PC-9 (cell line): ENCODE data around the gene UMAD1. TPM values are rescaled to one million over a fixed set of nuclear protein-coding genes. Genes with fewer than 3 reads are reported as not detected.

Source experiments
- BruUV-seq: library from RNA; stranded (reverse); fragments of 400-500 nt; replicated peaks from 2 replicates; lab custom pipeline; 2021; lab: Mats Ljungman, UMichigan
- CTCF ChIA-PET: fragments of 300-600 bp; sonication (Branson Sonifier 250); formaldehyde crosslinking; loops from one replicate; lab custom pipeline; 2022; ENCODE audit warnings: antibody characterized with exemption; lab: Charles Lee
- POLR2A ChIA-PET: fragments of 300-600 bp; sonication (Branson Sonifier 250); formaldehyde crosslinking; loops from one replicate; lab custom pipeline; 2022; ENCODE audit warnings: antibody characterized with exemption; ENCODE audit not compliant: unreplicated experiment; lab: Charles Lee
- DNase-seq, 2 experiments: peaks; one replicate each; pipeline versions ENCODE4 v3.0.0 to v3.0.0-alpha.2; 2015 to 2022; ENCODE audit warnings: mixed read lengths in 1 of 2
- H2AFZ ChIP-seq: fragments of 200-600 bp; sonication (generic); 2 replicates; pipeline ENCODE4 v1.8.1; 2017; ENCODE audit warnings: antibody characterized with exemption
- H3F3A ChIP-seq: fragments of 200-600 bp; sonication (generic); 2 replicates; pipeline ENCODE4 v1.8.1; 2017; ENCODE audit warnings: antibody characterized with exemption, mild to moderate bottlenecking, low read depth; ENCODE audit not compliant: insufficient read depth
- H3K27ac ChIP-seq: fragments of 200-600 bp; sonication (generic); 2 replicates; pipeline ENCODE4 v1.6.1; 2016; ENCODE audit warnings: mixed run types
- H3K27me3 ChIP-seq: fragments of 200-600 bp; sonication (generic); 2 replicates; pipeline ENCODE4 v1.6.1; 2016; ENCODE audit warnings: low read depth, mixed run types; ENCODE audit not compliant: insufficient read depth
- H3K36me3 ChIP-seq: fragments of 200-600 bp; sonication (generic); 2 replicates; pipeline ENCODE4 v1.6.1; 2016; ENCODE audit warnings: low read depth, mixed run types
- H3K4me1 ChIP-seq: fragments of 200-600 bp; sonication (generic); replicated peaks from 2 replicates; pipeline ENCODE4 v1.6.1; 2016; ENCODE audit warnings: mixed run types; ENCODE audit not compliant: insufficient read depth
- H3K4me2 ChIP-seq: fragments of 200-600 bp; sonication (generic); 2 replicates; pipeline ENCODE4 v1.6.1; 2017; ENCODE audit warnings: mixed run types
- H3K4me3 ChIP-seq: fragments of 200-600 bp; sonication (generic); 2 replicates; pipeline ENCODE4 v1.6.1; 2016; ENCODE audit warnings: mixed run types
- H3K79me2 ChIP-seq: fragments of 200-600 bp; sonication (generic); 2 replicates; pipeline ENCODE4 v1.6.1; 2017; ENCODE audit warnings: low read depth, mixed run types
- H3K9me2 ChIP-seq: fragments of 200-600 bp; sonication (generic); 2 replicates; pipeline ENCODE4 v1.8.1; 2017; ENCODE audit warnings: mild to moderate bottlenecking; ENCODE audit not compliant: insufficient read depth
- H3K9me3 ChIP-seq: fragments of 200-600 bp; sonication (generic); 2 replicates; pipeline ENCODE4 v1.8.1; 2016; ENCODE audit warnings: low read depth; ENCODE audit not compliant: insufficient read depth
- H4K20me1 ChIP-seq: fragments of 200-600 bp; sonication (generic); 2 replicates; pipeline ENCODE4 v1.8.1; 2017; ENCODE audit not compliant: insufficient read depth
- CTCF ChIP-seq: fragments of 200-600 bp; sonication (generic); conservative IDR thresholded peaks from 2 replicates; pipeline ENCODE4 v1.6.1; 2017; ENCODE audit warnings: mixed run types, antibody characterized with exemption, mild to moderate bottlenecking, moderate library complexity
- EZH2 ChIP-seq: fragments of 200-600 bp; sonication (generic); IDR thresholded peaks from 2 replicates; pipeline ENCODE4 v1.8.0; 2017; ENCODE audit warnings: antibody characterized with exemption, low read depth
- intact Hi-C: fragments of 100-400 bp; cut with micrococcal nuclease; formaldehyde crosslinking; loops from one replicate; pipeline ENCODE4 v1.10.0; 2022; ENCODE audit not compliant: unreplicated experiment
- total RNA-seq: library from RNA; stranded (reverse); gene quantifications from 2 replicates; pipeline ENCODE4 v1.2.3, GENCODE V29; 2021

Gene UMAD1
- total RNA-seq, 1 experiment from 2014 or later: 20.5 TPM

GRCh38 chr7:7834761-7835160 lies 194.2 kb downstream of the UMAD1 start:
- H4K20me1 ChIP-seq: no peaks in the 10 kb centered on the region
- peaks cover 4% of the 10 kb centered on the region; the same call in 1 of the 2 replicates for H3F3A ChIP-seq
- DNase-seq: no peak
- H3K9me3 ChIP-seq: no peaks in the 10 kb centered on the region
- H3K9me2 ChIP-seq: no peaks in the 10 kb centered on the region
- no peak overlapping the region for H3K27ac ChIP-seq
- peaks cover 8% of the 10 kb centered on the region for H3K4me1 ChIP-seq
- intact Hi-C loops: no loop called here
- ChIA-PET POLR2A (no interaction called here), CTCF (no interaction called here)
- no TSS peak for BruUV-seq
- H3K27me3 ChIP-seq: no peaks in the 10 kb centered on the region
- H3K36me3 ChIP-seq: no peaks in the 10 kb centered on the region
- no peak overlapping the region for H2AFZ ChIP-seq
- H3K4me3 ChIP-seq: no peak overlapping the region
- no peaks in the 10 kb centered on the region for H3K79me2 ChIP-seq
- no peak overlapping the region for H3K4me2 ChIP-seq
- no peak for TF ChIP-seq EZH2
- TF ChIP-seq CTCF: no peak

GRCh38 chr7:7841027-7841426 lies 200.5 kb downstream of the UMAD1 start:
- Histone ChIP-seq H3K9me2 (no peaks in the 10 kb centered on the region), H3K27me3 (no peaks in the 10 kb centered on the region), H3F3A (no peaks in the 10 kb centered on the region), H2AFZ (no peak overlapping the region), H3K79me2 (no peaks in the 10 kb centered on the region), H3K9me3 (no peaks in the 10 kb centered on the region), H4K20me1 (no peaks in the 10 kb centered on the region), H3K4me2 (no peak overlapping the region), H3K4me3 (no peak overlapping the region), H3K36me3 (no peaks in the 10 kb centered on the region), H3K4me1 (no peaks in the 10 kb centered on the region), H3K27ac (no peak overlapping the region)
- TF ChIP-seq CTCF: no peak
- TF ChIP-seq EZH2: no peak
- no TSS peak for BruUV-seq
- intact Hi-C loops: no loop called here
- ChIA-PET CTCF (no interaction called here), POLR2A (interaction anchor here (0.6 kb wide), 1 partner anchor 243 kb away, joined by 4 read pairs; no protein-coding TSS in a partner anchor)
- DNase-seq: no peak

GRCh38 chr7:7843240-7843639 lies 202.7 kb downstream of the UMAD1 start:
- H3K4me2 ChIP-seq: no peak overlapping the region
- H3K36me3 ChIP-seq: no peaks in the 10 kb centered on the region
- ChIA-PET POLR2A (no interaction called here), CTCF (no interaction called here)
- no peak overlapping the region for H3K27ac ChIP-seq
- intact Hi-C loops: no loop called here
- H4K20me1 ChIP-seq: no peaks in the 10 kb centered on the region
- no peaks in the 10 kb centered on the region; the same call in 1 of the 2 replicates for H3K9me2 ChIP-seq
- H2AFZ ChIP-seq: no peak overlapping the region
- H3F3A ChIP-seq: no peaks in the 10 kb centered on the region
- DNase-seq: no peak
- H3K4me1 ChIP-seq: no peaks in the 10 kb centered on the region
- TF ChIP-seq EZH2: no peak
- no peak for TF ChIP-seq CTCF
- no peaks in the 10 kb centered on the region for H3K27me3 ChIP-seq
- H3K9me3 ChIP-seq: no peaks in the 10 kb centered on the region
- no TSS peak for BruUV-seq
- no peak overlapping the region for H3K4me3 ChIP-seq
- no peaks in the 10 kb centered on the region for H3K79me2 ChIP-seq
